Fibroblast of lung (primary cell): ENCODE measurements around the gene KIF5A. TPM values are rescaled to one million over a fixed set of nuclear protein-coding genes. Genes with fewer than 3 reads are reported as not detected.

ENCODE experiments used
- DNase-seq, 2 donors: peaks; one replicate each; pipeline versions ENCODE4 v3.0.0 to v3.0.0-alpha.2; 2010; ENCODE audit warnings: low read depth in 2 of 2
- H2AFZ ChIP-seq: 2 replicates; pipeline ENCODE4 v1.5.1; 2012; ENCODE audit warnings: low read length, control low read depth, inconsistent platforms
- H3K27ac ChIP-seq: 2 replicates; pipeline ENCODE4 v1.5.1; 2011; ENCODE audit warnings: low read length, control low read depth; ENCODE audit not compliant: insufficient read depth
- H3K27me3 ChIP-seq: 2 replicates; pipeline ENCODE4 v1.5.1; 2011; ENCODE audit warnings: mild to moderate bottlenecking, low read length; ENCODE audit not compliant: control insufficient read depth, insufficient read depth
- H3K36me3 ChIP-seq: 2 replicates; pipeline ENCODE4 v1.5.1; 2011; ENCODE audit warnings: low read length; ENCODE audit not compliant: control insufficient read depth, insufficient read depth
- H3K4me1 ChIP-seq: 2 replicates; pipeline ENCODE4 v1.5.1; 2011; ENCODE audit warnings: low read length; ENCODE audit not compliant: control insufficient read depth, insufficient read depth; ENCODE audit errors: extremely low read depth
- H3K4me2 ChIP-seq: 2 replicates; pipeline ENCODE4 v1.5.1; 2011; ENCODE audit warnings: low read length, control low read depth; ENCODE audit not compliant: insufficient read depth; ENCODE audit errors: extremely low read depth
- H3K4me3 ChIP-seq, 4 experiments: fragments of 200-600 bp in 1 of 4; sonication (generic) in 1 of 4; replicated peaks in 1 of 4; 2 replicates each; pipeline ENCODE4 v1.5.1; 2011 to 2016; ENCODE audit warnings: low read length in 4 of 4, low read depth in 3 of 4, mild to moderate bottlenecking in 3 of 4, control low read depth in 2 of 4, inconsistent platforms in 1 of 4, mixed read lengths in 1 of 4; ENCODE audit not compliant: insufficient read depth in 1 of 4; ENCODE audit errors: control extremely low read depth in 1 of 4
- H3K79me2 ChIP-seq: 2 replicates; pipeline ENCODE4 v1.5.1; 2012; ENCODE audit warnings: mild to moderate bottlenecking, low read length, inconsistent platforms; ENCODE audit not compliant: control insufficient read depth, insufficient read depth
- H3K9ac ChIP-seq: 2 replicates; pipeline ENCODE4 v1.5.1; 2011; ENCODE audit warnings: mild to moderate bottlenecking, low read length, control low read depth; ENCODE audit not compliant: insufficient read depth
- H3K9me3 ChIP-seq: 2 replicates; pipeline ENCODE4 v1.5.1; 2012; ENCODE audit warnings: low read depth, low read length; ENCODE audit not compliant: control insufficient read depth, insufficient read depth
- H4K20me1 ChIP-seq: 2 replicates; pipeline ENCODE4 v1.5.1; 2011; ENCODE audit warnings: low read length; ENCODE audit not compliant: control insufficient read depth, insufficient read depth; ENCODE audit errors: extremely low read depth
- CTCF ChIP-seq, 2 donors: IDR thresholded peaks in 1 of 2; conservative IDR thresholded peaks in 1 of 2; 1 replicate in 1 of 2; 2 replicates in 1 of 2; pipeline ENCODE4 v1.5.1; 2011 to 2012; ENCODE audit warnings: low read length in 2 of 2, control low read depth in 1 of 2, inconsistent platforms in 1 of 2, low read depth in 1 of 2, mild to moderate bottlenecking in 1 of 2
- EZH2 ChIP-seq: IDR thresholded peaks from 2 replicates; pipeline ENCODE4 v1.5.1; 2012; ENCODE audit warnings: low read length, control low read depth, mild to moderate bottlenecking; ENCODE audit errors: missing control alignments
- polyA plus RNA-seq, 2 donors: library from polyadenylated mRNA; depleted of rRNA in 1 of 2; stranded (reverse) in 1 of 2; unstranded in 1 of 2; fragments of >200 nt; gene quantifications; 2 replicates each; pipeline ENCODE4 v1.2.1, GENCODE V29; 2011 to 2012; ENCODE audit warnings: missing spikeins in 1 of 2
- total RNA-seq: library from RNA; depleted of rRNA; stranded (reverse); fragments of >200 nt; gene quantifications from 2 replicates; pipeline ENCODE4 v1.2.1, GENCODE V29; 2014

The KIF5A gene
- total and polyA plus RNA-seq, 2 donors (not counting 1 experiment from before 2014, with no cell fraction given), result 0.53 to 1.3 TPM

- Histone ChIP-seq H3K4me2 (no peak overlapping the region), H3K4me3 (no peak overlapping the region), H3K27ac (no peak overlapping the region), H3K27me3 (no peaks in the 10 kb centered on the region), H3K4me1 (peaks cover 8% of the 10 kb centered on the region), H3K79me2 (no peaks in the 10 kb centered on the region), H3K9me3 (no peaks in the 10 kb centered on the region), H3K9ac (no peak overlapping the region), H2AFZ (no peak overlapping the region), H3K36me3 (no peaks in the 10 kb centered on the region), H4K20me1 (no peaks in the 10 kb centered on the region)
- TF ChIP-seq CTCF (conservative IDR thresholded peaks at IDR 0.05 in 1 of 2, IDR thresholded peaks at IDR 0.05 in 1 of 2; ENCODE audit: low read depth in 1 of 2, low read length in 2 of 2) (no peak), EZH2 (no peak)
- DNase-seq, result no peak
Measured at GRCh38 chr12:57614178-57614947, 64.5 kb downstream of the KIF5A start.

- TF ChIP-seq CTCF (conservative IDR thresholded peaks at IDR 0.05 in 1 of 2, IDR thresholded peaks at IDR 0.05 in 1 of 2; ENCODE audit: low read depth in 1 of 2, low read length in 2 of 2) (no peak), EZH2 (no peak)
- Histone ChIP-seq H3K79me2 (no peaks in the 10 kb centered on the region), H3K4me3 (no peak overlapping the region), H3K27me3 (peaks cover 4% of the 10 kb centered on the region), H3K36me3 (no peaks in the 10 kb centered on the region), H3K9ac (no peak overlapping the region), H2AFZ (no peak overlapping the region), H3K4me2 (no peak overlapping the region), H3K27ac (no peak overlapping the region), H3K9me3 (no peaks in the 10 kb centered on the region), H4K20me1 (no peaks in the 10 kb centered on the region), H3K4me1 (peaks cover 8% of the 10 kb centered on the region)
- DNase-seq, result no peak
Measured at GRCh38 chr12:57614948-57615500, 65.2 kb downstream of the KIF5A start.

GRCh38 chr12:57615637-57616036 is 65.8 kb downstream of the KIF5A start:
- DNase-seq, result no peak
- Histone ChIP-seq H3K4me2 (no peak overlapping the region), H3K9ac (no peak overlapping the region), H3K27me3 (peaks cover 8% of the 10 kb centered on the region), H3K79me2 (no peaks in the 10 kb centered on the region), H3K9me3 (no peaks in the 10 kb centered on the region), H3K4me1 (peaks cover 5% of the 10 kb centered on the region), H3K4me3 (no peak overlapping the region), H2AFZ (no peak overlapping the region), H3K27ac (no peak overlapping the region), H3K36me3 (no peaks in the 10 kb centered on the region), H4K20me1 (no peaks in the 10 kb centered on the region)
- TF ChIP-seq EZH2 (no peak), CTCF (conservative IDR thresholded peaks at IDR 0.05 in 1 of 2, IDR thresholded peaks at IDR 0.05 in 1 of 2; ENCODE audit: low read depth in 1 of 2, low read length in 2 of 2) (no peak)
